Adrenal gland (tissue), 5 donors: ENCODE results near the gene GPC3.

Experiments used
- CTCF ChIP-seq, 6 experiments: fragments of 450-650 bp in 4 of 6; fragments of 200-600 bp in 2 of 6; sonication (generic) in 1 of 6; IDR thresholded peaks; 1 replicate in 5 of 6; 2 replicates in 1 of 6; pipeline versions ENCODE4 v1.5.1 to v1.8.0; 2016 to 2021; ENCODE audit warnings: antibody characterized with exemption in 6 of 6, mild to moderate bottlenecking in 2 of 6, moderate library complexity in 1 of 6
- POLR2A ChIP-seq, 2 donors: fragments of 450-650 bp; IDR thresholded peaks; one replicate each; pipeline ENCODE4 v1.6.1; 2017; ENCODE audit warnings: antibody characterized with exemption in 2 of 2, mild to moderate bottlenecking in 2 of 2, moderate library complexity in 1 of 2
- donor health status: DM: no; HTN: no; CAD: no.

DNA sequence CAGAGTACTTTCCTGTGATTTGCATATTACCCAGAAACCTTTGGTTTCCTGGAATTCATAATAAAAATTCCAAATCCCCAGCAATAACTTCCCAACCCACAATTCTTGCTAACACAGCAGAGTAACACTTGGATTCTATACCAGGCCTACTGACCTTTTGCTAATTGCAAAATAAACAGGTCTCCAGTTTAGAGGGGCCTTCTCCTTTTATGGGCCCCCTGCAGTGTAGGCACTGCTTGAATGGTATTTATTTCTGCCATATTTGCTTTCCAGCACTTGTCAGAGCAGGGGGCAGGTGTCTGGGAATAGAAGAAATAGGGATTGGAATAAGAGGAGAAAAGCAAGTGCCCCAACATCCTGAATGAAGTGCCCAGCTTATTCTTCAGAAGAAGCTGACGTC, 25.3 kb upstream of the GPC3 start:
- TF ChIP-seq CTCF (IDR thresholded peaks at IDR 0.05) (no peak), POLR2A (IDR thresholded peaks at IDR 0.05) (no peak)
